Vagina (tissue), 2 donors: ENCODE results near the gene ELMOD2.

Experiments
- CTCF ChIP-seq, 3 experiments: fragments of 450-650 bp in 2 of 3; fragments of 200-600 bp in 1 of 3; sonication (generic) in 1 of 3; IDR thresholded peaks; one replicate each; pipeline ENCODE4 v1.5.1; 2017 to 2019; ENCODE audit warnings: antibody characterized with exemption in 3 of 3, mild to moderate bottlenecking in 2 of 3, moderate library complexity in 2 of 3
- POLR2A ChIP-seq, 2 donors: fragments of 450-650 bp; IDR thresholded peaks; one replicate each; pipeline ENCODE4 v1.6.1; 2017; ENCODE audit warnings: antibody characterized with exemption in 2 of 2, mild to moderate bottlenecking in 2 of 2, moderate library complexity in 2 of 2
- POLR2AphosphoS5 ChIP-seq, 2 donors: sonication (generic); formaldehyde crosslinking; IDR thresholded peaks; one replicate each; pipeline ENCODE4 v1.9.0; 2017; ENCODE audit warnings: antibody characterized with exemption in 2 of 2, mild to moderate bottlenecking in 2 of 2, low read depth in 1 of 2; ENCODE audit not compliant: insufficient read depth in 1 of 2

GRCh38 chr4:140557831-140558435, 34.0 kb downstream of the ELMOD2 start:
- TF ChIP-seq CTCF (IDR thresholded peaks at IDR 0.05) (no peak), POLR2A (IDR thresholded peaks at IDR 0.05) (no peak), POLR2AphosphoS5 (IDR thresholded peaks at IDR 0.05; ENCODE audit: insufficient read depth in 1 of 2, low read depth in 1 of 2) (no peak)
